HL-60 (cell line): ENCODE data around the gene ATP8B3.

ENCODE experiments used
- CTCF ChIP-seq: IDR thresholded peaks from one replicate; pipeline ENCODE4 v1.5.1; 2011; ENCODE audit warnings: low read length, control low read depth, inconsistent platforms; ENCODE audit not compliant: insufficient read depth
- POLR2AphosphoS5 ChIP-seq: IDR thresholded peaks from 2 replicates; pipeline ENCODE4 v1.6.1; 2012; ENCODE audit warnings: low read depth
- REST ChIP-seq: IDR thresholded peaks from 2 replicates; pipeline ENCODE4 v1.6.1; 2012; ENCODE audit warnings: low read depth; ENCODE audit not compliant: insufficient replicate concordance

GRCh38 chr19:1839658-1840540 lies 27.8 kb upstream of the ATP8B3 start:
- TF ChIP-seq CTCF (no peak), REST (no peak), POLR2AphosphoS5 (0 out of 2 replicates have a peak, but pooled peaks have one; percentile 25)
